GM21528 (cell line): ENCODE results near the gene C2CD4C.
"Not testable (repeated sequence)": the region's sequence is repeated elsewhere in the genome, so short reads cannot be mapped to it uniquely, and the experiment has no call there.

ENCODE experiments used
- ATAC-seq: cut with Tn5 transposase; IDR thresholded peaks from one replicate; pipeline ENCODE4 v1.9.1; 2021; ENCODE audit warnings: mild to moderate bottlenecking, moderate library complexity; ENCODE audit not compliant: unreplicated experiment, low FRiP score

C2CD4C gene

GRCh38 chr19:408902-409515, at the start of gene C2CD4C:
Gene C2CD4C (minus strand): TSS chr19:409147. CDS start chr19:408361, 786 bp downstream.
- no peak for ATAC-seq

- ATAC-seq, result no peak
Measured at GRCh38 chr19:458091-459042, 49.4 kb upstream of the C2CD4C start.

- no peak for ATAC-seq
Measured at GRCh38 chr19:457636-458035, 48.7 kb upstream of the C2CD4C start.

GRCh38 chr19:456547-457110, 47.7 kb upstream of the C2CD4C start:
- ATAC-seq, result no peak

GRCh38 chr19:455851-456546, 47.1 kb upstream of the C2CD4C start:
- no peak for ATAC-seq

GRCh38 chr19:455031-455705, 46.2 kb upstream of the C2CD4C start:
- no peak for ATAC-seq

GRCh38 chr19:453606-454005, 44.7 kb upstream of the C2CD4C start:
- ATAC-seq, result no peak

GRCh38 chr19:452829-453228, 43.9 kb upstream of the C2CD4C start:
- ATAC-seq, result no peak

GRCh38 chr19:450912-451481, 42.0 kb upstream of the C2CD4C start:
- not testable (repeated sequence) for ATAC-seq

- ATAC-seq, result no peak
Measured at GRCh38 chr19:449916-450315, 41.0 kb upstream of the C2CD4C start.

GRCh38 chr19:447816-448560, 39.0 kb upstream of the C2CD4C start:
- ATAC-seq, result no peak

GRCh38 chr19:447064-447426, 38.1 kb upstream of the C2CD4C start:
- no peak for ATAC-seq

- ATAC-seq, result no peak
Measured at GRCh38 chr19:444677-445210, 35.8 kb upstream of the C2CD4C start.

GRCh38 chr19:443005-443404, 34.1 kb upstream of the C2CD4C start:
- no peak for ATAC-seq

- ATAC-seq, result no peak
Measured at GRCh38 chr19:442085-442484, 33.1 kb upstream of the C2CD4C start.

GRCh38 chr19:441213-441836, 32.4 kb upstream of the C2CD4C start:
- no peak for ATAC-seq

GRCh38 chr19:440391-441212, 31.7 kb upstream of the C2CD4C start:
- ATAC-seq, result no peak
